Measurements from ENCODE around the gene FOXQ1. TPM values are rescaled to one million over a fixed set of nuclear protein-coding genes. Genes with fewer than 3 reads are reported as not detected.

The FOXQ1 gene
- total and polyA plus RNA-seq, 2 of the 13 experiments (the other 11 are each of a cell fraction or from before 2014, with no cell fraction given): 35.2 to 39.8 TPM

DNA sequence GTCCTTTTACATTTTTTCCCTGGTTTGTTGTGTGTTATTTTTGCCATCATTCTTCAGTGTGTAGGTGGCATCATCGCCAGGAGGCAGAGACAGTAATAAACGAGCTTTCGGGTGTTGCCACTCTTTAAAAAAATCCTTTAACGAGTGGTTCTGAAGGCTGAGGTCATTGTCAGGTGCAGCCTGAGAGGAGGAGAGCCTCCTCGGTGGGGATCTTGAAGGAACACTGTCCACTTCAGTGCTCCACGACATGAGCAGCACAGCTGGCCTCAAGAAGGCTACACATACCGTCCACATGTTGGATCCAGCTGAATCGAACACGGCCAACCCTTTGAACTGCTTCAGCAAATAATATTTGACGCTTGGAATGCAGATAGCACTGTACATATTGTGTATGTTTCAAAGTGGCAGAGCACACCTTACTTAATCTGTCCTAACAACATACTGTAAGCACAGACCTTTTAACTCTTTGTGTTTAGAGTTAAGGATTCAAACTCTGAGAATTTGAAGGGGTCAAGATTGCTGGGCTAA is 48.0 kb upstream of the FOXQ1 start (continued):
- TF ChIP-seq ZNF205 (CRISPR knock-in tag; IDR thresholded peaks at IDR 0.05): peak; percentile 82; the same call in 1 of the 2 replicates
- TF ChIP-seq HBP1 (CRISPR knock-in tag; IDR thresholded peaks at IDR 0.05; ENCODE audit: low read depth): no peak
- no peak for TF ChIP-seq ZNF24 (IDR thresholded peaks at IDR 0.05)
- TF ChIP-seq SKI (IDR thresholded peaks at IDR 0.05; ENCODE audit: partially characterized antibody): peak; percentile 72
- TF ChIP-seq TEAD2 (CRISPR knock-in tag; IDR thresholded peaks at IDR 0.05): no peak; the same call in 1 of the 2 replicates
- no peak; the same call in 1 of the 2 replicates for TF ChIP-seq SAFB2 (CRISPR knock-in tag; IDR thresholded peaks at IDR 0.05; ENCODE audit: borderline replicate concordance, low read depth)
- peak; percentile 38 for TF ChIP-seq RFX3 (CRISPR knock-in tag; IDR thresholded peaks at IDR 0.05)
- TF ChIP-seq JUND (CRISPR knock-in tag; IDR thresholded peaks at IDR 0.05): peak; percentile 58; the same call in 1 of the 2 replicates
- no peak for TF ChIP-seq SOX6 (IDR thresholded peaks at IDR 0.05)
- peak; percentile 95 for TF ChIP-seq SOX6 (CRISPR knock-in tag; IDR thresholded peaks at IDR 0.05)
- TF ChIP-seq ZNF597 (CRISPR knock-in tag; IDR thresholded peaks at IDR 0.05): no peak
- TF ChIP-seq ZNF784 (CRISPR knock-in tag; IDR thresholded peaks at IDR 0.05; ENCODE audit: borderline replicate concordance): peak; percentile 85
- TF ChIP-seq YEATS4 (CRISPR knock-in tag; IDR thresholded peaks at IDR 0.05; ENCODE audit: borderline replicate concordance): peak; percentile 75; the same call in 1 of the 2 replicates
- peak; percentile 93 for TF ChIP-seq ZKSCAN8 (CRISPR knock-in tag; IDR thresholded peaks at IDR 0.05; ENCODE audit: borderline replicate concordance)
- TF ChIP-seq ZNF569 (CRISPR knock-in tag; IDR thresholded peaks at IDR 0.05; ENCODE audit: borderline replicate concordance): no peak
- peak; percentile 93; the same call in 1 of the 2 replicates for TF ChIP-seq ZFP1 (CRISPR knock-in tag; IDR thresholded peaks at IDR 0.05)
- TF ChIP-seq SP140L (CRISPR knock-in tag; IDR thresholded peaks at IDR 0.05; ENCODE audit: borderline replicate concordance): no peak
- peak; percentile 48 for TF ChIP-seq STAG1 (CRISPR knock-in tag; IDR thresholded peaks at IDR 0.05)
- peak; percentile 91 for TF ChIP-seq GATA4 (IDR thresholded peaks at IDR 0.05; ENCODE audit: borderline replicate concordance, low read depth)
- TF ChIP-seq MEF2D (CRISPR knock-in tag; IDR thresholded peaks at IDR 0.05): peak; percentile 70; the same call in 1 of the 2 replicates
- TF ChIP-seq ELF3 (CRISPR knock-in tag; IDR thresholded peaks at IDR 0.05): peak; percentile 82
- TF ChIP-seq TFDP1 (CRISPR knock-in tag; IDR thresholded peaks at IDR 0.05; ENCODE audit: borderline replicate concordance): peak; percentile 86; the same call in 1 of the 2 replicates
- TF ChIP-seq ZNF589 (CRISPR knock-in tag; conservative IDR thresholded peaks at IDR 0.05): no peak
- peak; percentile 8; the same call in 1 of the 2 replicates for TF ChIP-seq ZBTB14 (CRISPR knock-in tag; IDR thresholded peaks at IDR 0.05)
- TF ChIP-seq ZFX (CRISPR knock-in tag; IDR thresholded peaks at IDR 0.05; ENCODE audit: low read depth): 0 out of 2 replicates have a peak, but pooled peaks have one; percentile 31
- no peak for TF ChIP-seq PHB2 (IDR thresholded peaks at IDR 0.05; ENCODE audit: partially characterized antibody)
- TF ChIP-seq ZNF260 (CRISPR knock-in tag; IDR thresholded peaks at IDR 0.05; ENCODE audit: borderline replicate concordance, low read depth): no peak
